IPS-NIHi7 (cell line): ENCODE results near the gene SPDYE17.
"Not testable (repeated sequence)": the region's sequence is repeated elsewhere in the genome, so short reads cannot be mapped to it uniquely, and the experiment has no call there.

Experiments
- DNase-seq: peaks from one replicate; pipeline ENCODE4 v3.0.0; 2012; ENCODE audit warnings: mixed read lengths; ENCODE audit errors: extremely low spot score

Gene SPDYE17, protein sequence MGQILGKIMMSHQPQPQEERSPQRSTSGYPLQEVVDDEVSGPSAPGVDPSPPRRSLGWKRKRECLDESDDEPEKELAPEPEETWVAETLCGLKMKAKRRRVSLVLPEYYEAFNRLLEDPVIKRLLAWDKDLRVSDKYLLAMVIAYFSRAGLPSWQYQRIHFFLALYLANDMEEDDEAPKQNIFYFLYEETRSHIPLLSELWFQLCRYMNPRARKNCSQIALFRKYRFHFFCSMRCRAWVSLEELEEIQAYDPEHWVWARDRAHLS

DNA sequence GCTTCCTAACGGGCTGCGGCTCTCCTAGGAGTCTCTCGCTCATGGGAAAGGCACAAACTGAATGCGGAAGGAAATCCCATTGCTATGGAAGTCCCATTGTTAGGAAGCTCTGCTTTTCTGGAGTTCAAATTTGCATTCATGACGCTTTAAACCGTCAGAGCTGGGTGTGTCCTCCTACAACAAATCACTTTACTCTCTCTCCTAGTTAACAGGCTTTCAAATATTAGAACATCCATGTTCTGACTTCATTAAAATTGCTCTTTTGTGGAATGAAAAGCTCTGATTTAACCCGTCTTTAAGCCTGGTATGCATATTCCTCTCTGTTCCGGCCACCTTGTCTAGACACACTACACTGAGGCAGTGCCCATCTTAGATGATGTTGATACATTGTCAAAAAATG is at the start of gene SPDYE17:
Gene SPDYE17 (minus strand): TSS at position 101 of the 400 bp plus-strand sequence. CDS start 1,791 bp downstream, outside the sequence.
- DNase-seq: not testable (repeated sequence)

DNA sequence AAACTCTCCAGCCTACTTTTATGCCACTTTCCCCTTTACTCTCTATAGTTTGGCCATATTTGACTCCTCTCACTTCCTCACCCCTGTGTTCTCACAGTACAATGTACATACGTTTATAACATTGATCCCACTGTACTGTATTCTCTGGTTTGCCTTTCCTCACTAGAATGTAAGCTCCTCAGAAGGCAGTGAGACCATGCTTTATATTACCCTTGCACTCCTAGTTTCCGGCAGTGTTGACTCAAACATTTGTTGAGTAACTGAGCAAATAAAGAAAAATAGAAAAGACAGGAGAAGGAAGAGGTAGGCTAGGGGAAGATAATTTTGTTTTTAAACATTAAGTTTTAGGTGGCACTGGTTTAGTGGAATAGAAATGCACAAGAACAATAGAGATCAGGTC is 48.1 kb upstream of the SPDYE17 start:
- DNase-seq: not testable (repeated sequence)

- DNase-seq: not testable (repeated sequence)
Observed at GRCh38 chr7:77079624-77080023, 47.5 kb upstream of the SPDYE17 start.

GRCh38 chr7:77079112-77079511 is 47.0 kb upstream of the SPDYE17 start:
- not testable (repeated sequence) for DNase-seq

GRCh38 chr7:77077060-77077459 is 44.9 kb upstream of the SPDYE17 start:
- DNase-seq: not testable (repeated sequence)

DNA sequence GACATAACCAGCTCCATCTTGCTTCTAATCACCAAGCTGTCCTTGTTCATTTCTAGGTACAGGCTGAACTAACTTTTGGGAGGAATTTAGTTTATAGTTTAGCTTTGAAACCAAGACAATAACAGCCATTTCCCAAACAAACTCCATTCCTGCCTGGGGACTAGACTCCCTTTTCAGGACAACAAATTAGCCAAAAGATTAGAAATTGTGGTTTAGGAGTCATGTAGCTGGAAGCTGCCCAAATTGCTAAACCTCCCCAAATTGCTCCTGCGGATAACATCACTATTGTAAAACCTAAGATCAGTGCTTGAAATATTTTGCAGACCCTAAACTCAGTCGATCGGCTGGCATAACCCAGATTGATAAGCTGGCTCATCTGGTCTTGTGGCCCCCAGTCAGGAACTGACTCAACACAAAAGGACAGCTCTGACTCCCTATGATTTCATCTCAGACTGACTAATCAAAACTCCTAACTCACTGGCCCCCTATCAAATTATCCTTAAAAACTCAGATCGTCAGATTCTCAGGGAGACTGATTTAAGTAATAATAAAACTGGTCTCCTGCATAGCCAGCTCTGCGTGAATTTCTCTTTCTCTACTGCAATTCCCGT is 42.7 kb upstream of the SPDYE17 start:
- not testable (repeated sequence) for DNase-seq

DNA sequence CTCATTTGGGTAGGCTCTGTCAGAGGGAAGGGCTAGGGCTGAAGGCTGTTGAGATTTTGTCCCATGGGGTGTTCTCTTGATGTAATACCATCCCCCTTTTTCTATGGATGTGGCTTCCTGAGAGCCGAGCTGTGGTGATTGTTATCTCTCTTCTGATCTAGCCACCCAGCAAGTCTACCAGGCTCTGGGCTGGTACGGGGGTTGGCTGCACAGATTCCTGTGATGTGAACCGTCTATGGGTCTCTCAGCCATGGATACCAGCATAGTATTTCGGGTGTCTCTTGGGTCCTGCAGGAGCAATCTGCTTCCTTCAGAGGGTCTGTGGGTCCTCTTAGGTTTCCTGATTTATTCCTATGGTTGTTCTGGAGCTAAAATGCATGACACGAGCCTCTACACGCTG is 38.9 kb upstream of the SPDYE17 start:
- DNase-seq: not testable (repeated sequence)

GRCh38 chr7:77065869-77066268 is 33.7 kb upstream of the SPDYE17 start:
- not testable (repeated sequence) for DNase-seq

DNA sequence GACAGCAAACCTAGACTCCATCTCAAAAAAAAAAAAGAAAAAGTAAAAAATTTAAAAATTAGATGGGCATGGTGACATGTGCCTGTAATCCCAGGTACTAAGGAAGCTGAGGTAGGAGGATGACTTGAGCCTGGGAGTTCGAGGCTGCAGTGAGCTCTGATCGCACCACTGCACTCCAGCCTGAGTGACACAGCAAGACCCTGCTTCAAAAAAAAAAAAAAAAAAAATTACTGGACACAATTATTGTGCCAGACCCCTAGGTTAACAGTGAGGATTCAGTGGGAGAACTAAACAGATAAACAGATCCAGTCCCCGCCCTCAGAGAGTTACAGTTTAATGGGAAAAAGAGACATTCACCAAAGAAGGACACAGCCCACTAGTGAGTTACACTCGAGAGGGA is 31.6 kb upstream of the SPDYE17 start:
- not testable (repeated sequence) for DNase-seq

GRCh38 chr7:77062557-77062956 is 30.4 kb upstream of the SPDYE17 start, which contains the start of gene SPDYE18:
Gene SPDYE18 (minus strand): TSS chr7:77062558. CDS start chr7:77060512, 2,046 bp downstream.
- not testable (repeated sequence) for DNase-seq

GRCh38 chr7:77026349-77026748 is 5.8 kb downstream of the SPDYE17 start:
- not testable (repeated sequence) for DNase-seq

DNA sequence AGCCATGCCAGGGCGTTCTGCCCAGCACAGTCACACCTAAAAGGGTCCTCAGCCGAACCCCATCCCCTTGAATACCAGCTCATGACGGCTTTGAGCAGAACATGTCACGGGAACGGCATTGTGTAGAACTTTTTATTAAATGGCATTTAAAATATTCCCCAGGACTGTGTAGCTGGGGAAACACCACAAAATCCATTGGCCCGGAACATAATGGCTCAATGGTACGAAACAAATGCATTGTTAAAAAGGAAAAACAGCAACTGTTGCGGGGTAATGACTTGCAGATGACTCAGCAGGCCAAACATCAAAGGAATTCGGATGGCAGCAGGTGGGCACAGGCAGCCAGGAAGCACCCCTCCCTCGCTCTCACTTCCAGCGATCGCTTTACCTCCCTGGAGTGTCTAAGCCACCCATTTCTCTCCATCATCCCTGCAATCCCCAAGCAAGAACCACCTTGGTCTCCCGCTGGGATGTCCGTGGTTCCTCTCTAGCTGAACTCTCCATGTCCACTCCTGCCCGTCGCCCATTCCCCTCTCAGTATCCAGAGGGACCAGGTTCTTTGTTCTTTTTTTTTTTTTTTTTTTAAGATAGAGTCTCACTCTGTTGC is 22.0 kb downstream of the SPDYE17 start:
- not testable (repeated sequence) for DNase-seq

DNA sequence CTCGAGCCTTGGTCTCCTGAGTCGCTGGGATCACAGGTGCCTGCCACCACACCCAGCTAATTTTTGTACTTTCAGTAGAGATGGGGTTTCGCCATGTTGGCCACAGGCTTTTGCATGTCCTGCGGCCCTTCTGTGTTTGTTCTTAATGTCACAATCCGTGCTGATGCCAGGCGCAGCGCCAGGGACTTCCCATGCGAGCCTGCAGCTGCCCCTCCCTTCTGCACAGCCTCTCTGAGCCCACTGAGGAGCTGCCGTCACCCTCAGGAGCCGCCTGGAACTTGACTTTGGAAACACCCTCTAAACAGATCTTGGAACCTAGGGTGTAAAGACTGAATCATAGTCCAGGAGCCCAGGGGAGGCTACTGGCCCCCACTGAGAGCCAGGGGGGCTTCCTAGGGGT is 24.2 kb downstream of the SPDYE17 start:
- not testable (repeated sequence) for DNase-seq

DNA sequence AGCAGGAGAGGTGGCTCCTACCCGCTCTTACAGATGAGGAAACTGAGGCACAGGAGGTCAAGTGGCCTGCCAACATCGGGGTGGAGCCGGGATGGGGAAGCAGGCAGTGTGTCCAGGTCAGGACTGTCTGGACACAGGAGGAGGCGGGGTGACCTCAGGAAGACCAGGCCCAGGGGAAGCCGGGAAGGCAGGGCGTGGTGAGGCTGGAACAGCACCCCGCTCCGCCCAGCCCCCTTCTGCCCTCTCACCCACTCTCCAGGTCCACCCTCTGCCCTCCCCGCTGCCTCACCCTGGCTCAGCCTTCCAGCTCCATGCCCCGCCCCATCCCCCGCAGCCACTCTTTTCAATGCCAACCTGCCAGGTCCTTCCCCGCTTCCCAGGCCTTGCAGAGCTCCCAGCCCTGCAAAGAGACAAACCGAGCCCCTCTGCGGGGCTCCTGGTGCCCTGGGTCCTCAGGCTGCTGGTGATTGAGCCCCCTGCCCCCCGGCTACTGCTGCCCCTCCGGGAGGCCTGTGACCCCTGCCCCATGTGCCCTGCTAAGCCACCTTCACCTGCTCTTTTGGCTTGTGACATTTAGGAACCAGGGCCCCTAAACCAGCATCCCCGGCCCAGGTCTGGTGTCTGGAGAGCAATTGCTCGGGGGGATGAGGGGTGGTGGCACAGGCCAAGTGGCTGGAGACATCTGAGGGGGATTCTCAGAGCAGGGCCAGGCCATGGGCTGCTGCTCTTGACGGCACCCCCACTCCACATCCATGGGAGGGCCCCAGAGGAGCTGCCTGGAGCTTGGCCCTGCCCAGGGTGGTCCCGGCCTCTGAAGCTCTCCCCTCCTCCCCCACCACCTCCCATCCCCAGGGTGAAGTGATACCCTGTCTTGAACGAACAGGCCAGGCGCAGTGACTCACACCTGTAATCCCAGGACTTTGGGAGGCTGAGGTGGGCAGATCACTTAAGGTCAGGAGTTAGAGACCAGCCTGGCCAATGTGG is 25.7 kb downstream of the SPDYE17 start:
- DNase-seq: not testable (repeated sequence)

DNA sequence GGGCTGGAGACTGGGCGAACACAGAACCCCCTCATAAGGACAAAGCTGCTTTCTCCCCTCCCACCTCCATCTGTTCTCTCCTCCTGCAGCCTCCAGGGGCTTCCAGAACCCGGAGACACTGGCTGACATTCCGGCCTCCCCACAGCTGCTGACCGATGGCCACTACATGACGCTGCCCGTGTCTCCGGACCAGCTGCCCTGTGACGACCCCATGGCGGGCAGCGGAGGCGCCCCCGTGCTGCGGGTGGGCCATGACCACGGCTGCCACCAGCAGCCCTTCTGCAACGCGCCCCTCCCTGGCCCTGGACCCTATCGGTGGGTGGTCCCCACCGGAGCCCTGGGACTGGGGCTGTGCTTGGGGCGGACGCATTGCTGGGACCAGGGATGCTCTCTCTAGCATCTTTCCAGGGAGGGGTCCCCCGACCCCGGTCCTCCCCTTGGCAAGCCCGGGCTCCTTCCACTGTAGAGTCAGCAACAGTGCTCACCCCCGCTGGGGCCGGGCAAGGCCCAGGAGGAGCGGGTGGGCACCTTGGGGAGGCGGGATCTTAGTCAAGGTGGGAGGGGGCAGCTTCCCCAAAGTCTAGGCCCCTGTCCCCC is 26.6 kb downstream of the SPDYE17 start:
- not testable (repeated sequence) for DNase-seq

DNA sequence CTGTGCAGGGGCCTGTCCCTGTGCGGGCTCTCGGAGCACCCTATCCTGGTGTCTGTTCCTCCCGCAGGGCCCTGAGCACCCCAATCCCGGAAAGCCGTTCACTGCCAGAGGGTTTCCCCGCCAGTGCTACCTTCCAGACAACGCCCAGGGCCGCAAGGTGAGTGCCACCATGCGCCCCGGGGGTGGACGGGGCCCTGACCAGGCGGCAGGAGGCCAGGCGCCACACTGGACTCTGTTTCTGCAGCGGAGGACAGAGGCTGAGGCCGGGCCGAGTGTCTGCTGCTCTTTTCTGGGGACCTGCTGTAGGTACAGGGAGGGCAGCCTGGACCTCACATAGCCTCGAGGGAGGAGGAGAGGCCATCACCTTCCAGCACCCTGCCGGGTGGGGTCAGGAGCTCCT is 28.0 kb downstream of the SPDYE17 start:
- not testable (repeated sequence) for DNase-seq

DNA sequence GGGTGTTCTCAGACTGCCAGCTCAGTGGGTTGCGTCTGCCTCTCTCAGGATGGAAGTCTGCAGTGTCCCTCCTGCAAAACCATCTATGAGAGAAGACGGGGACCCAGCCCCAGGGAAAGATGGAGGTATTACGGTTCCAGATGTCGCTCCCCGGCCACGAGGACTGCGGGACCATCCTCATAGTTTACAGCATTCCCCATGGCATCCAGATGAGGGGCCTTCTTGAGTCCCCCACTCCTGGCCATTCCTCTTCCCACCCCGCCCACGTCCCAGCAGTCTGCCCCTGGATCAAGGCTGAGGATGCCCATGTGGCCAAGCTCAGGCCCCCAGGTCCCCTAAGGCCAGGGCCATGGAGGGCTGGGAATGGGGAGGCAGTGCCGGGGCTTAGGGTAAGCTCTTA is 28.9 kb downstream of the SPDYE17 start:
- not testable (repeated sequence) for DNase-seq

- DNase-seq: not testable (repeated sequence)
Observed at GRCh38 chr7:77002678-77003233, 29.4 kb downstream of the SPDYE17 start.

DNA sequence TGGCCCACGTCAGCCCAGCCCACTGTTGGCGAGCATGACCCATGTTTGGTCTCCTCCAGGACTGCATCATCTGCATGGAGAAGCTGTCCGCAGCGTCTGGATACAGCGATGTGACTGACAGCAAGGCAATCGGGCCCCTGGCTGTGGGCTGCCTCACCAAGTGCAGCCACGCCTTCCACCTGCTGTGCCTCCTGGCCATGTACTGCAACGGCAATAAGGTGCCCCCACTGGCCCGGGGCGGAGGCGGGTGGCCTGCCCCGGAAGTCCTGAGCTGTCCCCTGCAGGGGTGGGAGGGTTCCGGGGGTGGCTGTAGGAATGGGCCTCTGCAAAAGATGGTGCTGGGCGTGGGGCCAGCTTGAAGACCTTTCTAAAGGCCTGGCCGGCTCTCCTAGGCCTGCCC is 30.1 kb downstream of the SPDYE17 start:
- DNase-seq: not testable (repeated sequence)

DNA sequence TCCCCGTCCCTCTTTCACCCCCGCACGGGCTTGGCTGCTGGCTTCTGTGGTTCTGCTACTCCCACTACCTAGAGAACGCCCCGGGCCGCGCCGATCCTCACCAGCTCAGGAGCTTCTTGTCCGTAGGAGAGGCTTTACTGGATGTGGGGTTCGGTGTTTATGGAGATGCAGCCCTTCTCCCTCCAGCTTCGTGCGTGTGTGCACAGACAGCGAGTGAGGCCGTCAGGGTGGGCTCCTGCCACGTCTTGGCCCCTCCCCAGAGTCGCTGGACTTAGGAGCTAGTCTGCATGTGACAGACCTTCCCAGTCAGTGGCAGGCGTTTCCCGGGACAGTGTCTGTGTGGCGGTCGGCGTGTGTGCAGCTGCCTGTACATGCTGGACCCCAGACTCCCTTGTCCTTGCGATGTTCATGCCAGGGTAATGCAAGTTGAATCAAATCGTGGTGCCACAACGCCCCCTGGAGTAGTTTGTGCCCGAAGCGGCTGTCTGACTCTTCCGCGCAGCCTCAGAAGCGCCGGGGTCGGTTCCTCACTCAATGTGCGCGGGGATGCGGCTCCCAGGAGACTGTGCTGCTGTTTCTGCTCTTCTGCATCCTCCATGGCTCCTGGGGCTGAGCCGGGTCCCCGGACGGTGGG is 32.6 kb downstream of the SPDYE17 start:
- DNase-seq: not testable (repeated sequence)
